Hippocampal formation (tissue), 2 donors: ENCODE measurements around the gene CDKN2AIP.

Experiments used
- DNase-seq, 2 donors: peaks; one replicate each; lab custom pipeline; 2025; lab: John Stamatoyannopoulos, UW

The CDKN2AIP gene, protein sequence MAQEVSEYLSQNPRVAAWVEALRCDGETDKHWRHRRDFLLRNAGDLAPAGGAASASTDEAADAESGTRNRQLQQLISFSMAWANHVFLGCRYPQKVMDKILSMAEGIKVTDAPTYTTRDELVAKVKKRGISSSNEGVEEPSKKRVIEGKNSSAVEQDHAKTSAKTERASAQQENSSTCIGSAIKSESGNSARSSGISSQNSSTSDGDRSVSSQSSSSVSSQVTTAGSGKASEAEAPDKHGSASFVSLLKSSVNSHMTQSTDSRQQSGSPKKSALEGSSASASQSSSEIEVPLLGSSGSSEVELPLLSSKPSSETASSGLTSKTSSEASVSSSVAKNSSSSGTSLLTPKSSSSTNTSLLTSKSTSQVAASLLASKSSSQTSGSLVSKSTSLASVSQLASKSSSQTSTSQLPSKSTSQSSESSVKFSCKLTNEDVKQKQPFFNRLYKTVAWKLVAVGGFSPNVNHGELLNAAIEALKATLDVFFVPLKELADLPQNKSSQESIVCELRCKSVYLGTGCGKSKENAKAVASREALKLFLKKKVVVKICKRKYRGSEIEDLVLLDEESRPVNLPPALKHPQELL

DNA sequence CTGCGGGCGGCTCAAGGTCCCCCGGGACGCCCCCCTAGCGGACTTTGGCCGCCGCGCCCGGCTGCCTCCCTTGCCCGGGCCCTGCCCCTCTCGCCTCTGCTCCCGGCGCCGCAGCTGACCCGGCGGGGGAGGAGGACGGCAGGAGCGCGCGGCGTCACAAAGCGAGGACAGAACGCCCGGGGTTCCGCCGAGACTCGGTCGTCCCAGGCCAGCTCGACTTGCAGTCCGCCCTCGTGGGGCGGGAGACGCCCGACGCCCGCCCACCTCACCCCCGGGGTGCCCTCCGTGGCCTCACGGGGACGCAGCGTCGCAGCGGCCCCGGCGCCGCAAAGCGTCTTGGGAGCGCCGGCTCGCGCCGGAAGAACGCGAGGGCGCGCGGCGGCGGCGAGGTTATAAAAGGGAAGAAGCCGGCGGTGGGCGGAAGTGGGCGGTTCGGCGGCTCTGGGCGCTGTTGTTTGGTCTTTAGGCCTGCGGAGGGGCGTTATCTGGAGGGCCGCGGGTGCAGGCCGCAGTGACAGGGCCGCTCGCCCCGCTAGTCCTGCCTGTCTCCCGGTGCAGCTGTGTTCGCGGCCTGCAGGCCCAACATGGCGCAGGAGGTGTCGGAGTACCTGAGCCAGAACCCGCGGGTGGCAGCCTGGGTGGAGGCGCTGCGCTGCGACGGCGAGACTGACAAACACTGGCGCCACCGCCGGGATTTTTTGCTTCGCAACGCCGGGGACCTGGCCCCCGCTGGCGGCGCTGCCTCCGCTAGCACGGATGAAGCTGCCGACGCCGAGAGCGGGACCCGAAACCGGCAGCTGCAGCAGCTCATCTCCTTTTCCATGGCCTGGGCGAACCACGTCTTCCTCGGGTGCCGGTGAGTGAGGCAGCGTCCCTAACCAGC lies at the start of gene CDKN2AIP:
CDKN2AIP (plus strand) TSS at position 423 of the 883 bp plus-strand sequence; CDS start at position 585, 162 bp downstream.
- DNase-seq: peak; percentile 90

DNA sequence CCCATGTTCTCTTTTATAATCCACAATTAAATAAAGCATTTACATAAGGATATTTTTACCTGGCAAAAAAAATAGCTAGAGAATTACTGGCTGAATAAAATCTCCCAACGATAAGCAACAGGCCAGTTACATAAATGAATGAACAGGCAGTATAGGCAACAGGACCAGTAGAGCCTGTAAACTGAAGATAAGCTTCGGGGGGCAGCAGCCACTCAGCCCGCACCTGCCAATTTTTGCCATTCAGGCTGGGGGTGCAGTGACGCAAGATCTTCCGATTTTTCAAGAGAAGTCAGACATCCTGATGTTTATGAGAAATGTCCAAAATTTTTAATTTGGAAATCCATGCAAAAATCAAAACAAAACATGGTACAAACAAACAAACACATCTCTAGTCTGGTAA lies 49.0 kb upstream of the CDKN2AIP start:
- DNase-seq: no peak

DNA sequence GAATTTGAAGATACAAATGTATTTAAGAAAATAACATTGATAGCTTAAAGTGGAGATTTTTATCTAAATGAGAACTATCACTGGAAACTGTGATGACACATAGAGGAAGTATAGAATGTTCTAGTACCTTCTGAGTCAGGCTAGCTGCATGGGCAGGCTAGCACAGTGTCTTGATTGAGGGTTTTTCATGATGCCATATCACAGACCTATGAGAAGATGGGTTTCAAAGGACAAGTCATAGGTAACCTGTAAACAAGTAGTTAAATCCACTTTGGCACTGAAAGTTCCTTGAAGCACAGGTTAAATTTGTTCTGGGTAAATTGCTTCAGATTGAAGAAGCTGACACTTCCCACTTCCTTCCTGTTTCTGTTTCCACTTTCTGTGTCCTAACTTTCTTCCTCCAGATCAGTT lies 48.2 kb upstream of the CDKN2AIP start:
- DNase-seq: no peak

DNA sequence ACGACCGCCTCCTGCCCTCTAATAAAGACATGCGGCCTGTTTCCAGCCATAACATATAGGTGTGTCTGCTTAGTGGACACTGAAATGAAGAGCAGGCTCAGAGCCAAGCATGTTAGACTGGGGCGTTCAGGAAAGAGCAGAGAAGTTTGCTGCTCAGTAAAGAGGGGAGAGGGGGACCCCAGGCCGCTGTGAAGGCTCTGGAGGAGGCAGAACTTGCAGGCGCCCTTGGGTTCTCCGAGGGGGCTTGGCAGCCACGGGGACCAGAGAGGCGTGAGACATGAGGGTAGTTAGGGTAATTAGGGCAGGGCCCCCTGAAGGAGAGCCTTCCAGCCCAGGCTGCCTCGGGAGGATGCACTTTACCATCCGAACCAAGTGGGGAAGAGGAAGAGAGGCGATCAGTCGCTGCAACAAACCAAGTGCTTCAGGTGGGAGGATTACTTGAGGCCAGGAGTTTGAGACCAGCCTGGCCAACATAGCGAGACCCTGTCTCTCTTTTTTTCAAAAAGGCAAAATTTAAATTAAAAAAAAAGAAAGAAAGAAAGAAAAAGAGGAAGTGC lies 46.6 kb upstream of the CDKN2AIP start:
- no peak for DNase-seq

DNA sequence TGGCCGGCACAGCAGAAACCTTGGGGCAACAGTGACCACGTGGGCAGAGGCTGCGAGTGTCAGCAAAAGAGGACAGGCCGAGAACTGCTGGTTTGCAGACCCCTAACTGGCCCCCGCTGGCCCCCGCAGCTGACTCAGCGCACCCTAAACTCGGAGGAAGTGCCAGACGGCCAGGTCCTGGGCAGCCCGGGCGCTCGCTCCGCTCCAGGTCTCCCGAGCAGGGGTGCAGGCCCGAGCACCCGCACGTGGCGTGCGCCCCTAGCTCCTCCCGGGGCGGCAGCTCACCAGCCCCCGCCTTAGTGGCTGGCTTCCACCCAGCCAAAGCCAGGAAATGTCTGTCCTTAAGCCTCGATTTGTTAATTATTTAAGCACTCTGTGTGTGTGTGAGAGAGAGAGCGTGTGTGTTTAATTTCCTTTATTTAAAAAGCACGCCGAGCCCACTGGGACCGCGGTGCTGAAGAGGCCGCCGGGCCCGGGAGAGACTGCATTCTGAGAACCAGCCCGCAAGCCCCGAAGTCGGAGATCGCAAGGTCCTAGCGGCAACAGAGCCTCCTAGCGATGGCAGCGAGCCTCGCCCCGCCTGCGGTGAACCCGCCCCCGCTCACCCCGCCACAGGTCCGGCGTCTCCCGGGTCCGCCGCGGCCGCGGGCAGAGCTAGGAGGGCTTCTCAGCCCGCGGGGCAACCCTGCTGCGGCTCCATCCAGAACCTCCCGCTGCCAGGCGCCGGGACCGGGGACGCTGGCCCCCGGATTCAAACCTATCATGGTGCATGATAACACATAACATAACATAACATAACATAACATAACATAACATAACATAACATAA lies 45.9 kb upstream of the CDKN2AIP start:
- DNase-seq: peak; percentile 48 to 50

DNA sequence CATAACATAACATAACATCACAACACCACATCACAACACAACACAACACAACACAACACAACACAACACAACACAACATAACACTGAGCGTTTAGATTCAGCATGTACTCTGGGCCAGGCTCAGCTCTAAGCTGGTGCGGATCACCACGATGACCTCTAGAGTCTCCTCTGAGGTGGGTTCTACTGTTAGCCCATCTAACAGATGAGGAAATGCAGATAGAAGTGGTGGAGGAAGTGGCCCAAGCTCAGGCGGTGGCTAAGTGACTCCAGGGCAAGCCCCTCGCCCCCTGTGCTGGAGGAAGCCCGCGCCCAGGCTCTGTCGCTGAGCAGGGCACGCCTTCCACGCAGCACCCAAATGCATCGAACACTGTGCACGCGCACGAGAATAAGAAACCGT lies 45.3 kb upstream of the CDKN2AIP start:
- DNase-seq: no peak

DNA sequence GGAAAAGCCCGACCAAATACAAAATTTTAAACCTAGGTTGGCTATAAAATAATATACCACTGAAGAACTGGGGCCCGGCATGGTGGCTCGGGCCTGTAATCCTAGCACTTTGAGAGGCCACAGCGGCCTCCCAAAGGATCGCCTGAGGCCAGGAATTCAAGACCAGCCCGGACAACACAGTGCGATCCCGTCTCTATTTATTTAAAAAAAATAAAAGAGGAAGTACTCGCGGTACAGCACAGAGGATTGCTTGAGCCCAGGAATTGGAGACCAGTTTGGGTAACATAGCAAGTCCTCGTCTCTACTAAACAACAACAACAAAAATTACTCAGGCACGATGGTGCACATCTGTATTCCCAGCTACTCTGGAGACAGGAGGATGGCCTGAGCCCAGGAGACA lies 44.8 kb upstream of the CDKN2AIP start:
- DNase-seq: no peak

DNA sequence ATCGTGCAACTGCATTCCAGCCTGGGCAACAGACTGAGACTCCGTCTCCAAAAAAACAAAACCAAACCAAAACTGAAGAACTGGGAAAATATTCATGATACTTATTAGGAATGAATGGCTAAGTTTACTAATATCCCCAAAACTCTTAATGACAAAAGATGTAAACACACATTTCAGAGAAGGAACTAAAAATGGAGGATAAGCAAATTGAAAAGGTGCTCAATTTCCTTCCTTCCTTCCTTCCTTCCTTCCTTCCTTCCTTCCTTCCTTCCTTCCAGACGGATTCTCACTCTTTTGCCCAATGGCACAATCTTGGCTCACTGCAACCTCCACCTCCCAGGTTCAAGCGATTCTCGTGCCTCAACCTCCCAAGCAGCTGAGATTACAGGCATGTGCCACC lies 44.4 kb upstream of the CDKN2AIP start:
- DNase-seq: no peak

DNA sequence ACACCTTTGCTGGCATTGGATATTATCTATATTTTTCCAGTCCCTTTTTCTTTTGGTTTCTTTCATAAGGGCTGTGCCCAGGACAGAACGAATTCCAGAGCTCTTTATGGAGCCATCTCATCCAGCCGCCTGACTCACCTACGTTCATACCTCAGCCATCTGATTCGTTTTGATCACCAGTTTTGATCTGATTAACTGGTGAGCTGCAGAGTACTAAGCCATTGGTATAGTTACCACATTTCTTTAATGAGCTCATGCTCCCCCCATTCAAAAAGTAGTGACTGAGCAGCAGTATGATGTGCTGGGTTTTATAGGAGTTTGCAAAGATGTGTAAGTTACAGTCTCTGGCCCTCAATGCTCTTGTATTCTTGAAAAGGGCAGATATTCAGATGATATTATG lies 43.0 kb upstream of the CDKN2AIP start:
- no peak for DNase-seq

DNA sequence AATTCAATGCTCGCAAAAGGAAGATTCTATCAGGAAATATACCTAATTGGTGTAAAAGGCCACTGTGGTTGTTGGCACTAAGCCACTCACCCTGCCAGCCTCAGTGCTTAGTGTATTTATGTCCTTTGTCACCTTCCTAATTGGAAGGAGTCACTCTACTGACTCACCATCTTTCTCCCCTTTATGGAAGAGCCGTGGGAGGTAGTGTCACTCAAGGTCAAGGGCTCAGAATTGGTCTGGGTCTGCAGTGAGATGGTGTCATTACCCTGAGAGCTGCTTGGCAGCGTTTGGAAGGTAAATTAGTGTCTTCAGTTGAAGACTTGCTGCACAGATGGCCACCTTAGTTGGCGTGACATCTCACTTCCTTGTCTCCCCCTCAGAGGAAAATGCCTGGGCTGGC lies 41.7 kb upstream of the CDKN2AIP start:
- DNase-seq: no peak

DNA sequence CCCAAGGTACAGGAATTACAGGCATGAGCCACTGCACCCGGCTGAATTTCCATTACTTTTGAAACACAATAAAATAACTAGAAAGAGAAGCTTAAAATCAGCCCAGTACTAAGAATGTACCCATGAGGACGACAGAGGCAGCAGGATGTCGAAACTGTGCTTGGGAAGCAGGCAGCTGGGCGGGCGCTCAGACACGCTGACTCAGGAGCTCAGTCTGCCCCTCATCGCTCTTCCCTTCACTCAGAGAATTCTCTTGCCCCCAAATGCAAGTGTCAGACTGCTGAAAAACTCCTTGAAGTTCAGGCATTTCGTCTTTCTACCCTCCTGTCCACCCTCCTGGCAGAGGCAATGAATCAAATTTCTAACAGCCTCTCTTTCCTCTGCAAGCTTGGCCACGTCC lies 41.0 kb upstream of the CDKN2AIP start:
- DNase-seq: no peak

DNA sequence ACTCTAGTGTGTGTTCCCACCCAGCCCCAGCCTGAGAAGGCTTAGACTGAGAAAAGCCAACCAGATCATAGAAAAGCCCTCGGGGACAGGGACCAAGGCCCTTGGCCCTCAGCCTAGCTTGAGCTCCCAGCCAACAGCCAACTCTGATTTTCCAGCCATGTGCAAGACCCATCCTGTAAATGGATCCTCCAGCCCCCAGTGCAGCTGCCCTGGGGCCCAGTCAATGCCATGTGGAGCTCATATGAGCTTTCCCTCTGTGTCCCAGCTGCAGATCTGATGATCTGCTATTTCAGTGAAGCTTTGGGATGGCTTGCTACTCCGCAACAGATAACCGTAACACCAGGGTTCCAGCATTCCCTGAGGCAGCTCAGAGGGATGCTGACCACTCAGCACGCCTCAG lies 40.5 kb upstream of the CDKN2AIP start:
- DNase-seq: no peak

DNA sequence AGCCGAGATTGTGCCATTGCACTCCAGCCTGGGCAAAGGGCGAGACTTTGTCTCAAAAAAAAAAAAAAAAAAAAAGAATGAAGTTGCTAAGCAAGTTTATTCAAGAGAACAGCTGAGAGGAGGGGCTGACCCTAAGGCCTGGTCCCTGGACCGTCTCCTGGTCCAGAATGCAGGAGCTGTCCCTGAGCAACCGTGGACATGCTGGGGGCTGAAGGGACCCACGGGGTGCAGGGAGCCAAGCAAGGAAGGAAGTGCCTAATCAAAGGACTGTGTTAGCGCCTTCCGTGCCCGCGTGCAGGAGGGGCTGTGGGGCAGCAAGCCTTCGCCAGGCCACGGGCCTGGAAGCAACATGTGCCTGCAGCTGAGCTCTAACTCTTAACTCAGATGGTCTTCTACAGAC lies 39.1 kb upstream of the CDKN2AIP start:
- no peak for DNase-seq

DNA sequence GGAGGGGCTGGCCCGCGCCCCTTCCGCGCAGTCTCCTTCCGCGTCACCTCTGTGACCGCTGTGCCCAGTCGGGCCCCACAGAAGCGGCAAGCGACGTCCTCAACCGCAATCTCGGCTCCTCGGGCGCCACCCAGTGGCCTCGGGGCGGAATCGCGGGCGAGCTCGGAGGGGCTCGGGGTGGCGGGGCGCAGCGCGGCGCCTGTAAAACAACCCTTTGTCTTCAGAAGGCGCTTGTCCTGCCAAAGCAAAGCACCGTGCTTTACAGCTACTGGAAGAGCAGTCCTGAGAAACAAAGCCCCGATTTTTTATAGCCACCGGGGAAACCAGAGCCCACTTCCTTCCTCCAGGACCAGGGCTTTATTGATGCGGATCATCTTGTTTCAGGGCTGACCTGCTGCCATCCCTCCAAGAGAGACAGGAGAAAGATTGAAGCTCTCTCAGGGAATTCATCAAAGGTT lies 37.3 kb upstream of the CDKN2AIP start:
- peak; percentile 85 to 92 for DNase-seq

DNA sequence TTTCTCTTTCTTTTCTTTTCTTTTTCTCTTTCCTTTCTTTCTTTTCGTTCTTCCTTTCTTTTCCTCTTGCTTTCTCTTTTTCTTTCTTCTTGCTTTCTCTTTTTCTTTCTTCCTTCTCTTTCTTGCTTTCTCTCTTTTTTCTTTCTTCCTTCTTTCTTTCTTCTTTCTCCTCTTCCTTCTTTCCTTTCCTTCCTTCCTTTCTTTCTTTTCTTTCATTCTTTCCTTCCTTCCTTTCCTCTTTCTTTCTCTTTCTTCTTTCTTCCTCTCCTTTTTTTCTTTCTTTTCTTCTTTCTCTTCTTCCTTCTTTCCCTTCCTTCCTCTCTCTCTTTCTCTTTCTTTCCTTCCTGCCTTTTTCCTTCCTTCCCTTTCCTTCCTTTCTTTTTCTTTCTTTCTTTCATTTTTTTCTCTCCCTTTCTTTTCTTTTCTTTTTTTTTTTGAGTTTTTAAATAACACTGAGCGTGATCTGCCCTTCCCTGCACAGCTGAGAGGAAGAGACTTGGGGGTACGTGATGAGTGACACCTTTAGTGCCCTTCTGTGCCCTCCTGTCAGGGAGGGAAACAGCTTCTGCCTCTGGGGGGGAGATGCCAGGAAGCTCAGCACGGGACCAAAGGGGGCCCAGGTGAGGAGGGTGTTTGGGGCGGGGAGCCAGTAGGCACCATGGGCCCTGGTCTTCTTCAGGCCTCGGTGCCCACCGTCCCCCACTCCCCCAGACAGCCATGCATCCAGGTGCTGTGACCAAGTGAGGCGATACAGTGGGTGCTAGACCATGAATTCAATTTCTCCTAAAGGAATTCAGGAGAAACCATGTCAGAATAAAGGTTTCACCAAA lies 36.6 kb upstream of the CDKN2AIP start:
- no peak for DNase-seq

DNA sequence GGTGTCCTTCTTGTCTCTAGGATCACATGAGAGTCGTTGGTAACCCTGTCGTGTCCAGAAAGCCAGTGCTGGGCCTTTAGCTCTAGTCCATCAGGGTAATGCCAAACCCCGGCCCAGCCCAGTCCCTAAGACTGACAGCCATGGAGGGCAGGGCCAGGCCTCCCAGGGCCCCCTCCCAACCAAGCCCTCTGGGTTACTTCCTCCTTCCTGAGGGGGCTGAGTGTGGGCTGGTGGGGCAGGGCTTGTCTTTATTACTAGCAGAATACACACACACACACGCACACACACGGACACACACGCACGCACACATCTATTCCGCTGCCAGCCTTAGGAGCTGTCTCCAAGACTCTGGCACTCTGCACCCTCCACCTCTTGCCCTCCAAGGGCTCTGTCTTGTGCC lies 35.6 kb upstream of the CDKN2AIP start:
- no peak for DNase-seq

DNA sequence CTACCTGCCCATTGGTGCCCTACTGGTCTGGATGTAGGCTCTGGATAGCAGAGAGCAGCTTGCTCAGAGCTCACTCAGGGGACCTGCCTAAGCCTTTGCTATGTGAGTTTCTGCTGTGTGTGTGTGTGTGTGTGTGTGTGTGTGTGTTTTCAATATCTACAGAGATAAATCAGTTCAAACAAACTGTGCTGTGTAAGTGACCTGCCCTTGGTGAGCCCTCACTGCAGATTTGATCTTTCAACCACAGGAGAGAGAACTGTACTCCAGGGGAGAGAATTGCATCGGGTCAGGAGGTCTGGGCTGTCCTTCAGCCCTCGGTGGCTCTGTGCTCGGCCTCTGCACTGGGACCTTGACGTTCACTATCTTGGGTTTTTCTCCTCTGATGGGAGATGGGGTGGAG lies 35.0 kb upstream of the CDKN2AIP start:
- DNase-seq: no peak

DNA sequence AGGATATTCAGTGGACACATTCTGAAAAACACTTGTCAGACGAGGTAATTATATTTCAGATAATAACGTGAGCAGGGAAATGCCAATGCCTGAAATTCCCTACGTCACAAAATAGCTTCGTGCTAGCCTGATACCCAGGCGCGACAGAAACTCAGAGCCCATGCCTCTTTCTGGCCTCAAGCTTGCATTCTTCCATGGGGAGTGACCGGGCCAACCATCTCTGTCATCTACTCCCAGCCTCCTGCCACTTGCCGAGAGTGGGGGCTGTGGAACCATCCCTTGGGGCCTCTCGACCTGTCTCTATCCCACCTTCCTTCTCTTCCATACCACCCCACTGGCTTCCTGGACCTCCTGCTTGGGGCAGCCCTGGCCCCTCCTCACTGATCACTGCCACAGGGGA lies 34.5 kb upstream of the CDKN2AIP start:
- no peak for DNase-seq

DNA sequence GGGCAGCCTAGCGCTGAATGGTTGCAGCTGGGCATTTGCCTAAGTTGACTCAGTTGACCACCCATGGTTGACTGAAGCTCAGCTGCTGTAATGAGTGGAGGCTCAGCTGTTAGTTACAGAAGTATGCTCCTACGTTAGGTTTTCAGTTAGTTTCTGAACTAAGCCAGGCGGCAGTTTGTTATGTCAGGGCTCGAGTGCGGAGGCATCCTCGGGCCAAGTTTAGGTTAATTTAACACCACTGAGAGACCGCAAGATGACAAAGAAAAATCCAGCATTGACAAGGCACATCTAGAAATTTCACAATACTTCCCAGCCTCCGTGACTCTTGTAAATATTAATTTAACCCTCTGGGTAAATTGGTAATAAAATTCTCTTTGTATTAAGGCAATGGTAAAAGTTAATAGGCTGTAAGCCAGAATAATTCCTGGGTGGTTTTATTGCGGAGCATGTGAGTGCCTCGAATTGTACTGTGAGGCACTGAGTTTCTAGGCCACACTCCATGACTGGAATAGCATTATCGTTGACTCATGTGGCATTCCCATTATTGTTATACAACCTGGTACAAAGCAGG lies 33.1 kb upstream of the CDKN2AIP start:
- no peak for DNase-seq

DNA sequence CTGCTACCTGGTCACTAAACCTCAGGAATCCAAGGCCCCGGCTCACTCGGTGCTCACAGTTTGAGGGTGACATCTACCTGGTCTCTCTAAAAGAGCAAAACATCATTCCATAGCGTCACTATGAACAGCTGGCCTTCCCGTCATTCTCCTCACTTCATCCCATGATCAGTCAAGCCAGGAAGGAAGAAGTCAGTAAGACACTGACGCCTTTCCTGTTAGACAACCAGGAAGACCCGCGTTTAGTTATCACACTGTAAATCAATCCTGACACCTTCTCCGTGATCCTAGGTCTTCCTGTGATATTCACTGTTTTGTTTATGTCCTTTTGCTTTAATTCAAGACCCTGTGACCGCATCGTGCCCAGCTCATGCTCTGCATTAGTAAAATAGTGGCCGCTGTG lies 31.6 kb upstream of the CDKN2AIP start:
- DNase-seq: no peak
